GM12801 (cell line): ENCODE measurements around the gene MYCBP2.

Experiments used
- CTCF ChIP-seq: IDR thresholded peaks from one replicate; pipeline ENCODE4 v1.5.1; 2011; ENCODE audit warnings: control low read depth; ENCODE audit not compliant: insufficient read length; ENCODE audit errors: extremely low read depth

Gene MYCBP2

GRCh38 chr13:77172650-77173049 is 154.2 kb downstream of the MYCBP2 start:
- no peak for TF ChIP-seq CTCF

GRCh38 chr13:77171451-77171850 is 155.4 kb downstream of the MYCBP2 start:
- TF ChIP-seq CTCF: no peak

GRCh38 chr13:77168237-77168636 is 158.7 kb downstream of the MYCBP2 start:
- no peak for TF ChIP-seq CTCF

- TF ChIP-seq CTCF: no peak
Observed at GRCh38 chr13:77150651-77151050, 176.2 kb downstream of the MYCBP2 start.

GRCh38 chr13:77143431-77143830 is 183.5 kb downstream of the MYCBP2 start:
- no peak for TF ChIP-seq CTCF

- no peak for TF ChIP-seq CTCF
Observed at GRCh38 chr13:77139306-77139705, 187.6 kb downstream of the MYCBP2 start.

- TF ChIP-seq CTCF: no peak
Observed at GRCh38 chr13:77138813-77139212, 188.1 kb downstream of the MYCBP2 start.

GRCh38 chr13:77136902-77137420 is 189.9 kb downstream of the MYCBP2 start:
- no peak for TF ChIP-seq CTCF
